Fibroblast of skin of left biceps (primary cell): ENCODE data around the gene NFE2L1.
"Not testable (repeated sequence)": the region's sequence is repeated elsewhere in the genome, so short reads cannot be mapped to it uniquely, and the experiment has no call there.

Source experiments
- DNase-seq, 2 experiments: peaks; one replicate each; pipeline ENCODE4 v3.0.0-alpha.2; 2013; ENCODE audit warnings: low read depth in 2 of 2

NFE2L1 gene

DNA sequence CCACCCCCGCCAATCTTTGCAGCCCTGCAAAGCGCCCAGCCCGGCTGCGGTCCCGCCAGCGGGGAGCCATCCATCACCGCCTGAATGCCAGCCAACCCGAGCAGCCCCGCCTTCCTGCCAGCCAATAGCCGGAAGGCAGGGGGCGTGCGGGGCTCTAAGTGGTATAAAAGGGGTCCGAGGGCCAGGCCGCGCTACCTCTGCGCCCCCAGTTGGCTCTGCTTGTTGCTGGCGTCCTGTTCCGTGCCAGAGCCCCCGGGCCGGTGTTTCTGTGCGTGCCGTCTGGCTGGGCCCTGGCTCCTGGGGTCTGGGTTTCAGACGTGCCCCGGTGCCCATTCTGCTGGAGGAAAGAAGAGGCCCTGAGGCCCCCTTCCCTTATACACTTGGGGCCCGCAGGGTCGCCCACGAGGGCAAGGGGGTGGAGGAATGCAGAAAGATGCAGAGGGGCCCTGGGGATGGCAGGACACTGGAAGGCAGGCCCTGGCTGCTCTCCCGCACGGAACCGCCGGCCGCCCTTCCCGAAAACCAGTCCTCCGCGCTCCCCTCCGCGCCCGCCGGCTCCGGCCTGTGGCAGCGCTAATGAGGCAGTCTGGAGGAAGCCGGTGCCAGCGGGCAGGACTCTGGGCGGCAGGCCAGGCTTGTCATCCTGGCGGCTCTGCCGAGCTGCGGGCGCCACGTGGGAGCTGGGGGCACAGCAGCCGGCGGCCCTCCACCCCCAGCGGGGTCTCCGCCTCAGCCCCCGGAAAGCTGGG lies 24.6 kb upstream of the NFE2L1 start:
- DNase-seq: no peak

DNA sequence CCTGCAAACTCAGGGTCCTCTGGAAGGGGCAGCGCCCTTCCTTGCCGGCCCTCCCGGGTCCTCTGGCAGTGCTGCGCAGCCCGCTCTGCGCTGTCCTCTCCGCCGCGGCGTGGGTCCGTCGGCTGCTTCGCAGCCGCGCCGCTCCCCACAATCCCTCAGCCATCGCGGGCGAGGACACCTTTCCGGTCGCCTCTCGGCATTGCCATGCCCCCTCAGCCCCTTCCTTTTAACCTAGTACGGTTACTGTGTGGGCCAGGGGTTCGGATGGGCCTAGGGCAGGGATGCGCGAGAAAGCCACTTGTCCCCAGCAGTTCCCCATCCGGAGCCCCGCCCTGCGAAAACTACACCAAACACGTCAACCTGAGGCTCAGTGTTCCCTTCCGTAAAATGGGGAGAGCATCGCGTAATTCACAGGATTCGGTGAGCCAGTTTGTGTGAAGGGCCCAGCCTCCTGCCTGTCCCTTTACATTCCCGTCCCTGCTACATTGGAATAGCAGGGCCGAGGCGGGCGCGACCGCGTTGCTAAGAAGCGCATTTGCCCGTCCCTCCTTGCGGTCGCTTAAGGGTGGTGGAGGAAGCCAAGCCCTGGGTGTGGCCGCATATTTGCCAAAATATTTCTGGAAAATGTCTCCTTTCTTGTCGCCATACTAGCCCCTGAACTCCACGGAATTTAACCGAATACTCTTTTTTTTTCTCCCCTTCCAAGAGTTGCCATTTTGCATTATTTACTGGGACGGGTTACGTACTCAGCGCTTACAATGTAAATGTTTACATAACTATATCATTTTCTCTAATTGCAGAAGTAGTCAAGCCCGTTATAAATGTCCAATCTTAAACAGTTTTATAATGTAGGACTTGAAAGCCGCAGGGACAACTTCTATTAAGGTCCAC lies 23.8 kb upstream of the NFE2L1 start:
- no peak for DNase-seq

DNA sequence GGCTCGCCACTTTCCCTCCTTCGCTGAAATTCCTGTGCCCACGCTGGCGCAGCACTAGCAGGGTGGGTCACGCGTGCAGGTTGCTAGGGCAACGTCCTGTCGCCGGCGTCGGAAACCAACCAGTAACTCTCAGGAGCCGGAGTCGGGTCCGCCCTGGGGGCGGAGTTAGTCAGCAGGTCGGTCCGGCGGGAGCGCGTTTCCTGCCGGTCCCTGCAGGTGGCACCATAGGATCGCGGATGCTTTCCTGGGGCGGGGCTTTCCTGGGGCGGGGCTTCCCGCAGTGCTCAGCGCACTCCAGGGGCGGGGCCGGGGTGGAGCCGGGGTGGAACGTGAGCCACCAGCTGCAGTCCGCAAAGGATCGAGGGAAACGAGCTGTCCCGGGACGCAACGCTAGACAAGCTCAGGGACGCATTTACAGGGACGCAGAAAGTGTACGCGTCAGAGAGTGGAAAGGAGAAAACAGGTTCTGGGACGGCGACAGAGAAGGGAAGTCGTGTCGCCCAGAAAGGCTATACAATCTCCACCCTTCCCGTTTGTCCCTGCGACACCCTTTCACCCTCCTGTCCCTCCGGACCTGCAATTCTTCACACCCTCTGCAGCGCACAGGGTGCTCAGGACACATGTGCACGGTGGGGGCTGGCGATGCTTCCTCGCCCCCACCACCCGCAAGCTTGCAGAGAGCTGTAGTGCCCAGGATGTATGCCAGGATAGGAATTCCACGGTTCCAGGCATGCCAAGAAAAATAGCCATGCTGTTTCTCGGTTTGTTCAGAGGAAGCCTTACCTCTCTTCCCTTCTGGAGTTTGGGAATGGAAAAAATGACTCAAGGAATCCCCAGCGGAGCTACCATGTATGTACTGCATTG lies 22.9 kb upstream of the NFE2L1 start:
- peak; percentile 81 to 82 for DNase-seq

DNA sequence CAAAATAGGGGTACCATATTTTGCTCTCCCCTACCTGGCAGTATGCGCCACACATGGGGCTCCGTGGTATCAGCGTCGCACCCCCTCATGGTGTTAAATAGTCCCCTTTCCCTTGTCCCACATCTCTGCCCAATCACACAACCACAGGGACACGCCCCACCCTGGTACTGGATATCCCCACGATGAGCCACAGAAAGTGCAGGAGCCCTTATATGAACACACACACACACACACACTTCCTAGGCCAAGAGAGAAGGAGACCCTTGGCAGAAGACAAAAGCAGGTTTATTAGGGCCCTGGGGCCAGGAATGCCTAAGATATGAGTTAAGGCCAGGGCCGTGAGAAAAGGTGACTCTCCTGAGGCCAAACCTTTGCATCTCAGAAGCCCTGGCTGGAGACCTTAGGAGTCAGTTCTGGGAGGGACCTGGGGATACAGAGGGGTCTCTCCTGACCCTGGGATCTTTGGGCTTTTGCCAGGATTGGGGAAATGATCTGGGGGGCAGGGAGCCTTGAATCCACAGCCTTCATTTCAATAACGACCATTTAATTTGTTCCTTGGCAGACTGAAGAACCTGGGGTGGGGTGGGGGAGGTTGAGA lies 22.2 kb upstream of the NFE2L1 start:
- no peak for DNase-seq

DNA sequence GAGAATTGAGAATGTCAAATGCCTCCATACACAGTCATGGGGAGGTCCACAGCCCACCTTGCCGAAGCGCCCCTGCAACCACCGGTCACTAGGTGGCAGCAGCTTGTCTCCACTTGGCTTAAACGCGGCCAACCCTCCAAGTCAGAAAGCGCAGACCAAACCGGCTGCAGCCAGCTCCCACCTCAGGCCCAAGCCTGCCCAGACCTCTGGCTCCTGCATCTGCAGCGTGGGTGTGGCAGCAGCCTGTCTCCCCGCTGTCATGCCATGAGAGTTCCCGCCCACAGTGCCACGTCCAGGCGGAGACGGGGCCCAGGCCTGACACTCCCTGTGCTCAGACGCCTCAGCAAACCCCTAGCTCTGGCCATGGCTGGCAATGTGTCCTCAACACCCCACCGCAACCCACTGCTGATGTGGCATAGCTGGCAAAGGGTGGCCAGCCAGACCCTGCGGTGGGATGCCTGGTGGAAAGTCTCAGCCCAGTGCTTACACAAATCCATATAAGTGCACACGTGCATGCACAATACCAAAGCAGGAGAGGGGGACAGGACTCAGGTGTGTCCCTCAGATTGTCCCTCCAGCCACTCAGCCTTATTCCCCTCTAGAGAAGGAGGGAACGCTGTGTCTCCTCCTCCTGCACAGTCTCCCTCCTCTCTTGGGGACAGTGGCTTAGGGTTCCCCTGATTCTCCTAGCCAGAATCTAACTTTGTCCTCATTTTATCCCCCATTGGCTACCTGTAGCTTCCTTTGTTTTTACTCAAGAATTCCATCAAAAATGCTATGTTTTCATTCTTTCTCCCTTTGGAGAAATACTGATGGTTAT lies 21.4 kb upstream of the NFE2L1 start:
- peak in 1 of 2 experiments; percentile 53 for DNase-seq

DNA sequence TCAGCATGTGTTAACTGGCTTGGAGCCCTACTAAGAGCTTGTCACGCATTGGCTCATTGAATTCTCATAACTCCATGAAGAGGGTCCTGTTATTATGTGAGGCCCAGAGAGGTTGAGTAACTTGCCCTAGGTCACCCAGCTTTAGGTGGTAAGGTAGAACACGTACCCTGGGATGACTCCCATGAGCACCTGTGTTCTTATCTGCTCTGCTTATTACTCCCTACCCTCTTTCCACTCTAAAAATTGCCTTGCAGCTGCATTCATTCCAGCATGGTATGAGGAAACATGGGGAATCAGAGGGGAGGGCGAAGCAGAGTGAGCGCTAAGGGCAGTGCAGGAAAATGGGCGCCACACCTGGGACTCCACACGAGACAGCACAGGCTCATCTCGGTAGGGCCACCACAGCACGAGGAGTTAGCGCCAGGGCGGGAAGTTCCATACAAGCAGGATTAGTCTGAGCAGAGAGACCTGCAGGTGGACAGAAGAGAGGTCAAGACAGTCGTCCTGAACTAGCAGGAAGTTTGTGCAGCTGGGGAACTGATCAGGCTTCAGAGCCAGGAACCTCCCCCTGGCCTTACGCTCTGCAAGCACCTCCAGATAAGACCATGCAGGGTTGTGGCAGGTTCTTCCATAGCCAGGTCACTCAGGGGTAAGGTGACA lies 20.7 kb upstream of the NFE2L1 start:
- DNase-seq: no peak

DNA sequence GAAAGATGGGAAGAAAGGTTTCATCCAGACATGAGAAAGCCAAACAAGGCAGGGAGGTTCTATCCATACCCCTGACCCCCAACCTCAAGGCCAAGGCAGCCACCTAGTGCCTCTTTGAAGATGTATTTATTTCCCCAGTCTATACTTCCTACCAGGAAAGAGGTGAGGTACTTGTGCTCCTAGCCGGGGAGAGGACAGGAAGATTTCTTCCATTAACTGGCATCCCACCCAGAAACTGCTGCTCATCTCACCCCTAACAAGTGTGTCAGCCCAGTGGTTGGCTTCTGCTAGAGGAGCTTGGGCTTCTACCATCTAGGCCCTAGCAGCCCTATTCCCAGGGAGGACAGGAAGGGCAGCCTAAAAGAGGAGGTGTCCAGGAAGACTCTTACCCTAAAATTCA lies 19.4 kb upstream of the NFE2L1 start:
- no peak for DNase-seq

DNA sequence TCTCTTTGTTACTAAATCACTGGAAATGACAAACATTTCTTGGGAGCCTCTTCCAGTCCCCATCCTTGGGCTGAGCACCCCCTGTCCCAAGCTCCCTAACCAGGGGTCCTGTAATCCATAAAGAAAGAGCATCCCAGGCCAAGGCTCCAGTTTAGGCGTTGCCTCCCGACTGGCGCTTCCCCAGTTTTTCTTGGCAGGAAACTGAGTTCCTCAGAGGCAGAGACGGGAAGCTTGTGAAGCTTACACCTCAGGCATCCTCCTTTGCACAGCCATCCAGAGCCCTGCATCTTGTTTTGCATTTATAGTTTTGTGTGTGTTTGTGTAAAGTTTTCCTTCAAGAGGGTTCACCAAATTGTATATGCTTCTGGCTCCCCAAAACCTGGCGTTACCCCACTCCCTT lies 17.6 kb upstream of the NFE2L1 start:
- DNase-seq: no peak

DNA sequence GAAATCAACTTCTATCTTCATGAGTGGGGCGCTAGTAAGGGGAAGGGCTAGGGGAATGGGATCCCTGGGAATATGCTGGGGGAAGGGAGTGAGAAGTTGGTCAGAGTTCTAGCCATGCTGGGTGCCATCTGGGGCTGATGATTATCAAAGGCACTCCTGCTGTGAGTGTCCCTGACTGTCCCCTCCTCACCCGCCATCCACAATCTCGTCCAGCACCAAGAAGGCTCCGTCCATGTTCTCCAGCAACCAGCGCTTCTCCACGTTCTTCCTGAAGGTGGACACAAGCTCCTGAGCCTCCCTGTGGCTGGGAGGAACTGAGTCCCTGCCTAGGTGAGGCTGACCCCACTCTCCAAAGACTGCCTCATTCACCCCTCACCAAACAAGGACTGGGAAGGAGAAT lies 16.2 kb upstream of the NFE2L1 start:
- no peak for DNase-seq

DNA sequence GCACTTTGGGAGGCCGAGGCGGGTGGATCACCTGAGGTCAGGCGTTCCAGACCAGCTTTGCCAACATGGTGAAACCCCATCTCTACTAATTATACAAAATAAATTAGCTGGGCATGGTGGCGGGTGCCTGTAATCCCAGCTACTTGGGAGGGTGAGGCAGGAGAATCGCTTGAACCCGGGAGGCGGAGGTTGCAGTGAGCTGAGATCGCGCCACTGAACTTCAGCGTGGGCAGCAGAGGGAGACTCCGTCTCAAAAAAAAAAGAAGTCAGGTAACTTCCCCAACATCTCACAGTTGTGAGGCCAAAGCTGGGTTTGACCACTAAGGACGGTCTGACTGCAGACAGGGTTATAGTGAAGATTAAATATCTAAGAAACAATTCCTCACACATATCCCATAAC lies 13.4 kb upstream of the NFE2L1 start:
- not testable (repeated sequence) for DNase-seq

DNA sequence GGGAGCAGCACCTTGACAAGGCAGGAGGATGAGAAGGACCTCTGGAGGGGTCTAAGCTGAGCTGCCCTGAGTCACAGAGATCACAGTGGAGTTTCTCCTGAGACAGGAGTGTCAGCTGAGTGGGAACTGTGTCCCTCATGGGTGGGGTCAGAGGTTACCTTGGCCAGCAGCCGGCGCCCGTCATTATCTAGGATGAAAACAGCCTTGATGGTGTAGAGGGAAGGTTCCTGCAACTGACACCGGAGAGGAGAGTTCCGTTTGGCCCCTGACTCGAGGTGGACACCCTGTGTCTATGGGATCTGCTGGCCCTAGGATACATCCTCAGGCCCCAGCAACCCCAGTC lies 11.5 kb upstream of the NFE2L1 start:
- DNase-seq: no peak

DNA sequence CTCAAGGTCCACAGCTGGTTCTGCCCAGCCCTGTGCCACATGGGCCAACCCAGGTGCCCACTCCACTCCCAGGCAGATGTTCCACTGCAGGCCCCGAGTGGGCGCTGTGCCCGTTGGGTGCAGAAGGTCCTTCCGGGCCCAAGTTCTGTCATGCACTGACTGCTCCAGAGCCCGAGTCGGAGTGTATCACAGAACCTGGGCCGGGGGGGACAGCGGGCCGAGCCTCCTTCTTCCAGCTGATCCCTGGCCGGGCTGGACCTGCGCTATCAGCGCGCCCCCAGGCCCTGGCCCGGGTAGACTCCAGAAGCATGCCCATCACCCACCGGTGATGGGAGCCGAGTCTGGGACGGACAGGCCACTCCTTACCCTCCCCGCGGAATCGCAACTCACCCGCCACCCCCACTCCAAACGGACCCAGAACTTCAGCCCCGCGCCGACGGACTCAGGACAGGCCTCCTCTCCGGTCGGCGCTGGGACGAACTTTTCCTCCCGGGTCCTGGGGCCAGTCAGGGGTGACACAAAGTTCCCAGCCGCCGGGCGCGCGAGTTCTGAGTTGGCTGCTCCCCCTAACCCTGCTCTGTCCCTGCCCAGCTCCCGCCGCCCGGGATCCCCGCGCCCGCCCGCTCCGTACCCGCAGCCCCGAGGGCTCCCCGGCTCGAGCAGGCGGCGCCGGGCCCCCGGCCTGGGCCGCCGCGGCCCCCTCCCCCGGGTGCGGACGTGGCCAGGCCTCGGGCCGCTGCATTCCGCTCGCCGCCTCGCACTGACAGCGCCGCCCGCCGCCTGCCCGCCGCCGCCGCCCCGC lies 10.9 kb upstream of the NFE2L1 start, which contains the start of gene COPZ2:
Gene COPZ2, minus strand, starts transcription at position 762 of the 802 bp plus-strand sequence. Its CDS starts 20 bp downstream, at position 742.
- no peak for DNase-seq

DNA sequence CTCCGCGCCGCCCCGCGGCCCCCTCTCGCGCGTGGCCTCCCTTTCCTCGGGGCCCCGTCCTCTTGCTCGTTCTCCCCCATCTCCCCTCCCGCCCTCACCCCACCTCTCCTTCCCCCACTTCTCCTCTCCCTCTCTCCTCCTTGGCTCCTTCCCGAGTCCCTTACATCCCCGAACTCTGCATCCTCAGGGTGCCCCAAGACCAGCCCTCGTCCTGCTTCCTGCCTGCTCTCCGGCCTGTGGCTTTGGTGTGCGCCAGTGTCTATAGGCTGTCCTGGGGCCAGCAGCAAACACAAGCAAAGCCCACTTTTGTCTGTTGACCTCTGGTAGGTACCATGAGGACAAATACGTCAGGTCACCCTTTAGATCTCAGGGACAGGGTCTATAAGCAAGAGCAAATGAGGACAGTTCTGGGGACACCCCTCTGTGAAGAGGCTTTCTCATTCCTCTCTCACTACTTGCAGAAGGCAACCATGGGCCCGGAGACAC lies 10.3 kb upstream of the NFE2L1 start:
- DNase-seq: no peak

DNA sequence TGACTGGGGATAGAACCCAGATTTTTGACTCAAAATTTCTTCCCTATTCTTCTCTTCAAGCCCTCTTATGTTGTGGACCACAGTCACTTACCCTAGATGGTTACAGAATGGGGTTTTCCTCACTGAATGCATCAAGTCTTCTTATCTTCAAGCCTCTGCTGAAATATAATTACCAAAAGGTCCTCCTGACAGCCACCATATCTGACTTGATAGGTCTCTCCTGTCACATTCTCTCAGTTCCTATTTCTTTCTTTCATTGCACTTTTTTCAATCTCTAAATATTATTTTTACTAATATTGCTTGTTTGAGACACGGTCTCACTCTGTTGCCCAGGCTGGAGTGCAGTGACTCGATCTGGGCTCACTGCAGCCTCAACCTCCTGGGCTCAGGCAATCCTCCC lies 9.5 kb upstream of the NFE2L1 start:
- DNase-seq: no peak

DNA sequence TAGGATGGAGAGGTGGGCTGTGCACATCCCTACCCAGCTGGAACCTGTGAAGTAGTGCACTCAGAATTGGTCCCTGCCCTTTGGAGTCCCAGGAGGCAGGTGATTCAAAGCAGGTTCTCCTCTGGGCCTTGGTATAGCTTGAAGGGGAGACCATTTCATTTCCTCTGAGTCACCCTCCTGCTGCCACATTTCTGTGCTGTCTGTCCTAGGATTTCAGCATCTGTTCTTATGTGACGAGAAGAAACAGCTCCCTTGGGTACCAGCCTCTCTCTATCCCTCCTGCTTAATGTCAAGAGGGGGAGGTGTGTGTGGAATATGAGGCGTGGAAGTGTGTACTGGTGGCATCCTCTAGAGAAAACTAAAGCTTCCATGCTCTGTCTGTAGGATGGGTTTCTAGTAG lies 5.0 kb upstream of the NFE2L1 start:
- no peak for DNase-seq

DNA sequence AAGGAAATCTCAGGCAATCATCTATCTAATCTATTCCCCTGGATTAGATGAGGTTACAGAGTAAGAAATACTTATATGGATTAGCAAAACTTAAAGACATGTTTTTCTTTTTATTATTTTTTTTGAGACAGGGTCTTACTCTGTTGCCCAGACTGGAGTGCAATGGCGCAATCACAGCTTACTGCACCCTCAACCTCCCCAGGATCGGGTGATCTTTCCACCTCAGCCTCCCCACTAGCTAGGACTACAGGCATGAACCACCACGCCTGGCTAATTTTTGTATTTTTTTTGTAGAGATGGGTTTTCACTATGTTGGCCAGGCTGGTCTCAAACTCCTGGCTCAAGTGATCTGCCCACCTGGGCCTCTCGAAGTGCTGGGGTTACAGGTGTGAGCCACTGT lies 3.3 kb upstream of the NFE2L1 start:
- DNase-seq: no peak

DNA sequence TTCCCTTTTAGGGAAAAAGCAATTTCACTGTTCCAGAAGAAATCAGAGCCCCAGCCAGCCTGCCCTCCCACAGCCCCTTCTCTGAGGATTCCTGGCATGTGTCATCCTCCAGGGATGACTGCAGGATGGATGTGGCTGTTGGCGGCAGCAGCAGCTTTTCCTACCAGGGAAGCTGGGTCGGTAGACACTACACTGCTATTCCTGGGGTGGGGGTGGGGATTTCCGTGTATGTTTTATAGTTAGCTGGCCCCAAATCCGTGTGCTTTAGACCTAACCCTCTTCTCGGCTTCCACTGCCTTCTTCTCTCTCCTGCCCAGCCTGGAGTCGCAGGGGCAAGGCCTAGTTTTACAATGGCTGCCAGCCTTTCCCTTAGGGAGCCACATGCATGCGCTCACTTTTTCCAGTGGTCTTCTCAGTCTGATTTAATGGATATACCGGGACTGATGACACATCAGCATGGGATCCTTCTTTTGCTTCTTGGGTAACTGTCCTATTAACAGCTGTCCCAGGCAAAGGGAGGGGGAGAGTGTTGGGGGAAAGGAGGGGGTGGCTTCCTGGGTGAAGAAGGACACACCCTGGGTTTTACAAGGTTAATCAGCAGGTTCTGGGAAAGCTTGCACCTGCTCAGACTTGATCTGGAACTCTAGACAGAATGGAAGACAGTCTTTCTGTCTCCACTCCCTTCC lies 2.7 kb upstream of the NFE2L1 start:
- DNase-seq: no peak

DNA sequence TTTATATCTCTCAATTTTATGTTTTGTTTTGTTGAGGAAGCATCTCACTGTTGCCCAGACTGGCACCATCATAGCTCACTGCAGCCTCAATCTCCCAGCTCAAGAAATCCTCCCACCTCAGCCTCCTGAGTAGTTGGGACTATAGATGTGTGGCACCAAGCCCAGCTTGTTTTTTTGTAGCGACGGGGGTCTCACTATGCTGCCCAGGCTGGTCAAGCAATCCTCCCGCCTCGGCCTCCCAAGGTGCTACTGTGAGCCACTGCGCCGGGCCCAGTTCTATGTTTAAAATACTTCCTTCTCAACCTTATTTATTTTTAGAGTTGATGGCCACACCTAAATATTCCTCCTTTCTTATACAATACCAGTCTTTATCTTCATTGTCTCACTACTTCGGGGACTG lies 1.9 kb upstream of the NFE2L1 start:
- no peak for DNase-seq
